Neutrophil (primary cell): ENCODE data around the gene PPIL4.

Experiments used
- H3K27ac ChIP-seq: fragments of 200-600 bp; sonication (generic); 2 replicates; pipeline ENCODE4 v1.5.1; 2016; ENCODE audit warnings: mild to moderate bottlenecking, moderate library complexity
- H3K27me3 ChIP-seq: fragments of 200-600 bp; sonication (generic); 2 replicates; pipeline ENCODE4 v1.6.0; 2016; ENCODE audit warnings: mild to moderate bottlenecking
- H3K36me3 ChIP-seq: fragments of 200-600 bp; sonication (generic); 2 replicates; pipeline ENCODE4 v1.5.1; 2017
- H3K4me1 ChIP-seq, 2 experiments: fragments of 200-600 bp in 1 of 2; sonication (generic) in 1 of 2; 1 replicate in 1 of 2; 2 replicates in 1 of 2; pipeline versions ENCODE4 v1.5.1 to v1.6.1; 2013 to 2016; ENCODE audit warnings: low read depth in 1 of 2, low read length in 1 of 2, mild to moderate bottlenecking in 1 of 2, moderate library complexity in 1 of 2; ENCODE audit not compliant: control insufficient read depth in 1 of 2, insufficient read depth in 1 of 2
- H3K4me3 ChIP-seq, 2 experiments: fragments of 200-600 bp in 1 of 2; sonication (generic) in 1 of 2; 1 replicate in 1 of 2; 2 replicates in 1 of 2; pipeline ENCODE4 v1.5.1; 2013 to 2016; ENCODE audit warnings: low read depth in 1 of 2, low read length in 1 of 2, mild to moderate bottlenecking in 1 of 2, moderate library complexity in 1 of 2
- H3K9me3 ChIP-seq: fragments of 200-600 bp; sonication (generic); 2 replicates; pipeline ENCODE4 v1.5.1; 2016
- TF ChIP-seq, protein P1 (sequence below): fragments of 200-600 bp; sonication (generic); IDR thresholded peaks from 2 replicates; pipeline ENCODE4 v1.5.1; 2016; ENCODE audit warnings: antibody characterized with exemption

PPIL4 gene

DNA sequence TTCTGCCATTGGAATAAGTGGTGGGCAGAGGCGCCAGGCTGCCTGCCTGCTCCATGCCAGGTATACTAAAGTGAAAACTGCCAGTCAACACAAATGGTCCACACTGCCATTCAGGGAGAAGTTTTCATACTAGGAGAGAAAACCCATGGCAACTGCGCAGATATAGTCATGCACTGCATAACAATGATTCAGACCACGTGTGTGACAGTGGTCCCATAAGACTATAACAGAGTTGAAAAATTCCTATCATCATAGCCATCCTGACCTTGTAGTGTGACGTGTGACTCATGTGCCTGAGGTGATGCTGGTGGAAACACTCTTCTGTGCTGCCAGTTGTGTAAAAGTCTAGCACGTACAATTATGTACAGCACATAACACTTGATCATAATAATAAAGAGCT, 86.1 kb downstream of the PPIL4 start:
- no peaks in the 10 kb centered on the region for H3K36me3 ChIP-seq

DNA sequence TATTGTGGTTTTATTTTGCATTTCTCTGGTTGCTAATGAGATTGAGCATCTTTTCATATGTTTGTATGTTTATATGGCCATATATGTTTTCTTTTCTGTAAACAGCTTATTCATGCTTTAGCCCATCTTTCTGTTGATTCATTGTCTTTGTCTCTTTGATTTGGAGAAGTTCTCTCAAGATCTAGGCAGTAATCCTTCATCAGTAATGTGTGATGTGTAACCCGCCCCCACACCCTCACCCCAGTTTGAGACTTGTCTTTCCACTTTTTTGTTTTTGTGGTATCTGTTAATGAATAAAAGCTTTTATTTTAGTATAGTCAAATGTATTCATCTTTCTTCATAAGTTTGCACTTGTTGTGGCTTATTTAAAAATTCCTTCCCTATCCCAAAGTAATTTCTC, 87.0 kb downstream of the PPIL4 start:
- no peaks in the 10 kb centered on the region for H3K36me3 ChIP-seq

More for the DNA sequence above, 86.1 kb downstream of the PPIL4 start:
- Histone ChIP-seq H3K4me3 (no peak overlapping the region), H3K27me3 (no peaks in the 10 kb centered on the region), H3K27ac (no peak overlapping the region), H3K9me3 (no peaks in the 10 kb centered on the region), H3K4me1 (no peaks in the 10 kb centered on the region)
- TF ChIP-seq, protein P1, sequence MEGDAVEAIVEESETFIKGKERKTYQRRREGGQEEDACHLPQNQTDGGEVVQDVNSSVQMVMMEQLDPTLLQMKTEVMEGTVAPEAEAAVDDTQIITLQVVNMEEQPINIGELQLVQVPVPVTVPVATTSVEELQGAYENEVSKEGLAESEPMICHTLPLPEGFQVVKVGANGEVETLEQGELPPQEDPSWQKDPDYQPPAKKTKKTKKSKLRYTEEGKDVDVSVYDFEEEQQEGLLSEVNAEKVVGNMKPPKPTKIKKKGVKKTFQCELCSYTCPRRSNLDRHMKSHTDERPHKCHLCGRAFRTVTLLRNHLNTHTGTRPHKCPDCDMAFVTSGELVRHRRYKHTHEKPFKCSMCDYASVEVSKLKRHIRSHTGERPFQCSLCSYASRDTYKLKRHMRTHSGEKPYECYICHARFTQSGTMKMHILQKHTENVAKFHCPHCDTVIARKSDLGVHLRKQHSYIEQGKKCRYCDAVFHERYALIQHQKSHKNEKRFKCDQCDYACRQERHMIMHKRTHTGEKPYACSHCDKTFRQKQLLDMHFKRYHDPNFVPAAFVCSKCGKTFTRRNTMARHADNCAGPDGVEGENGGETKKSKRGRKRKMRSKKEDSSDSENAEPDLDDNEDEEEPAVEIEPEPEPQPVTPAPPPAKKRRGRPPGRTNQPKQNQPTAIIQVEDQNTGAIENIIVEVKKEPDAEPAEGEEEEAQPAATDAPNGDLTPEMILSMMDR = no peak

DNA sequence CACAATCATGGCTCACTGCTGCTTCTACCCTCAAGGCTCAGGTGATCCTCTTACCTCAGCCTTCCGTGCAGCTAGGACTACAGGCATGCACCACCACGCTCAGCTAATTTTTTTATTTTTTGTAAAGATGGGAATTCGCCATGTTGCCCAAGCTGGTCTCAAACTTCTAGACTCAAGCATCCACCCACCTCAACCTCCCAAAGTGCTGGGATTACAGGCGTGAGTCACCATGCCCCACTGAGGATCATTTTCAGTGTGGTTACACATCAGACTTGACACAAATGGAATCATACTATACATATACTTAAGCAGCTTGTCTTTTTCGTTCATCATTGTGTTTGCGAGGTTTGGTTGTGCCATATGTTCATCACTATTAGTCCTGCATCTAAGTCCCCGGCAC, 87.6 kb downstream of the PPIL4 start:
- Histone ChIP-seq H3K27me3 (peaks cover 9% of the 10 kb centered on the region), H3K36me3 (no peaks in the 10 kb centered on the region), H3K27ac (no peak overlapping the region), H3K9me3 (no peaks in the 10 kb centered on the region), H3K4me3 (no peak overlapping the region), H3K4me1 (no peaks in the 10 kb centered on the region)
- TF ChIP-seq, protein P1 = no peak

More for the DNA sequence above, 87.0 kb downstream of the PPIL4 start:
- H3K9me3 ChIP-seq = no peaks in the 10 kb centered on the region
- no peak overlapping the region for H3K27ac ChIP-seq
- TF ChIP-seq, protein P1 = no peak
- H3K27me3 ChIP-seq = peaks cover 7% of the 10 kb centered on the region
- H3K4me3 ChIP-seq = no peak overlapping the region
- no peaks in the 10 kb centered on the region for H3K4me1 ChIP-seq

DNA sequence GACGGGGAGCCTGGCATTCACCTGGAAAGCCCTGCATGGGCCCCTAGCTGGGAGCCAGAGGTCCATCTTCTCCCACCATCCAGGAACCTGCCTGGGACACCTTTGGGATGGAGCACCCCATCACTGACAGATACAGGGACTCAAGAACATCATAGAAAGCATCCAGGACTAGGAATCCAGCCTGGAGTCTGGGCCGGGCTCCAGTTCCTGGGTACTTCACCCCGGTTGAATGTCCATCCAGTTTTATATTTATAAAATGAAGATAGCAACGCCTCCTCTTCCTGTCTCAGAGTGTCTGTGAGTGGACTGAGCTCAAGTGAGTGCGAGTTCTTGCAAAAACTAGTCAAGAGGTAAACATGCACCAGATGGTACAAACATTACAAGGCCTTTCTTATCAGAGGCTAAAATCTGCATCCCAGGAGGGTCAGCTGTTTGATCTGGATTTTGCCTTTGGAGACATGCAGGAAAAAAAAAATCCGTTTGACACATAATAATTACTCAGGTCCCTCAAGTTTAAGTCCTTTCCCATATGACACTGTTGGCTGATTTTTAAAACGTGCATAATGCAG, 88.4 kb downstream of the PPIL4 start:
- H3K27ac ChIP-seq = no peak overlapping the region
- peaks cover 14% of the 10 kb centered on the region for H3K27me3 ChIP-seq
- no peaks in the 10 kb centered on the region for H3K36me3 ChIP-seq
- TF ChIP-seq, protein P1 = no peak
- H3K4me1 ChIP-seq = no peaks in the 10 kb centered on the region
- H3K4me3 ChIP-seq = no peak overlapping the region
- no peaks in the 10 kb centered on the region for H3K9me3 ChIP-seq

DNA sequence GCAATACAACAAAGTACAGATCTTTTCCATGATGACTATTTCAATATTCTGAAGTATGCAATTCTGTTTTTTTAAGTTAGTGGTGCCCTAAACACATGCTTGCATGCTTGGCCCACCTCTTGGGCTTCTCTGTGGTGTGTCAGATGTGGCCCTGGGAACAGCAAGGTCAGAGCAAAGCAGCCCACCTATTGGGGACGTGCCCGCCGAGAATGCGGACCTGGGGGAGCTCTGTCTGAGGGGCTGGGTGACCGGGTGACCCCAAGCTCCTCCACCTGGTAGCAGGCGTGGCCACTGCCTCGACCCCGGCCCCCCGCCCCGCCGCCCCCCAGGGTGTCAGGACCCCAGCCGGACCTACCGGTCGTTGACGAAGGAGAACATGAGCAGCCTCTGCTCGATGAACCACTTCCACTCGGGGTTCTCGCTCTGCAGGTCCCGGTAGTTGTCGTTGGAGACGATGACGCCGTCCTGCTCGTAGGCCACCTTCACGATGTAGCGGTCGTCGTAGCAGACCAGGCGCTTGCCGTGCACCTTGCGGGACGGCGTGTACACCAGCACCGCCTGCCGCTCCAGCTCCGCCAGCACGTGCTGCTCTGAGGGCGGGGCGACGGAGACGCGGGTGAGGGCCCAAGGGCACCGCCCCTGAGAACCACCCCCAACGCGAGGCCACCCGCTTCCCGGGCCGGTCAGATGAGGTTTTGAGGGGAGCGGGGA, 89.4 kb downstream of the PPIL4 start:
- peaks cover 23% of the 10 kb centered on the region for H3K27me3 ChIP-seq
- no peaks in the 10 kb centered on the region for H3K9me3 ChIP-seq
- H3K4me1 ChIP-seq = no peaks in the 10 kb centered on the region
- H3K27ac ChIP-seq = no peak overlapping the region
- no peak overlapping the region for H3K4me3 ChIP-seq
- TF ChIP-seq, protein P1 = no peak
- no peaks in the 10 kb centered on the region for H3K36me3 ChIP-seq
